ENCODE results near the gene FNBP1.

- TF ChIP-seq CTCF (conservative IDR thresholded peaks at IDR 0.05), result no peak
- no peak for TF ChIP-seq ZFX (IDR thresholded peaks at IDR 0.05)
Observed at GRCh38 chr9:130088051-130088450, 45.1 kb upstream of the FNBP1 start.
